Testis (tissue), 3 donors: ENCODE results near the gene FAM83B. TPM values are rescaled to one million over a fixed set of nuclear protein-coding genes. Genes with fewer than 3 reads are reported as not detected.
"Not testable (repeated sequence)": the region's sequence is repeated elsewhere in the genome, so short reads cannot be mapped to it uniquely, and the experiment has no call there.

ENCODE experiments used
- DNase-seq: peaks from one replicate; pipeline ENCODE4 v3.0.0-alpha.2; 2019
- H3K27ac ChIP-seq, 2 donors: fragments of 200-600 bp; sonication (generic); one replicate each; pipeline ENCODE4 v1.5.1; 2019
- H3K27me3 ChIP-seq: fragments of 200-600 bp; sonication (generic); one replicate; pipeline ENCODE4 v1.5.1; 2019
- H3K36me3 ChIP-seq: fragments of 200-600 bp; sonication (generic); one replicate; pipeline ENCODE4 v1.5.1; 2017; ENCODE audit warnings: low read depth; ENCODE audit errors: missing control alignments
- H3K4me1 ChIP-seq: fragments of 200-600 bp; sonication (generic); one replicate; pipeline ENCODE4 v1.5.1; 2019
- H3K4me3 ChIP-seq, 2 donors: fragments of 200-600 bp; sonication (generic); one replicate each; pipeline ENCODE4 v1.5.1; 2017 to 2019
- H3K9me3 ChIP-seq: fragments of 200-600 bp; sonication (generic); one replicate; pipeline ENCODE4 v1.5.1; 2017
- CTCF ChIP-seq, 3 experiments: fragments of 450-650 bp in 2 of 3; fragments of 200-600 bp in 1 of 3; sonication (generic) in 1 of 3; IDR thresholded peaks; one replicate each; pipeline ENCODE4 v1.5.1; 2016 to 2019; ENCODE audit warnings: antibody characterized with exemption in 3 of 3, mild to moderate bottlenecking in 2 of 3, moderate library complexity in 1 of 3
- POLR2A ChIP-seq: fragments of 450-650 bp; IDR thresholded peaks from one replicate; pipeline ENCODE4 v1.6.1; 2017; ENCODE audit warnings: antibody characterized with exemption, mild to moderate bottlenecking, moderate library complexity
- WGBS, 2 donors: methylation state at CpG; one replicate each; pipeline ENCODE4 v1.1.5; 2018; 5-methylcytosine and 5-hydroxymethylcytosine counted together
- intact Hi-C: fragments of 100-400 bp; cut with DNase I; formaldehyde crosslinking; loops from one replicate; pipeline ENCODE4 v1.15.1; 2023; ENCODE audit warnings: low total_unique reads
- polyA plus RNA-seq: library from polyadenylated mRNA; stranded (reverse); fragments of 350-450 nt; fragmentation: Illumina TruSeq; extraction: RNeasy Lipid Tissue Mini Kit (QIAGEN cat#74804); gene quantifications from one replicate; pipeline ENCODE4 v1.2.3, GENCODE V29; 2014; ENCODE audit warnings: low read depth, low replicate concordance; ENCODE audit not compliant: insufficient read depth
- total RNA-seq, 2 donors: library from RNA; depleted of rRNA; stranded (reverse); fragments of >200 nt; gene quantifications; one replicate each; pipeline ENCODE4 v1.2.3, GENCODE V29; 2016

FAM83B gene
- total and polyA plus RNA-seq, 3 donors from 2014 or later: 1.0 to 1.6 (median 1.3) TPM

GRCh38 chr6:54817834-54818233 lies 28.7 kb upstream of the FAM83B start:
- Histone ChIP-seq H3K9me3 (no peaks in the 10 kb centered on the region), H3K27me3 (no peaks in the 10 kb centered on the region), H3K4me3 (no peak overlapping the region), H3K4me1 (no peaks in the 10 kb centered on the region), H3K27ac (no peak overlapping the region), H3K36me3 (no peaks in the 10 kb centered on the region)
- no peak for DNase-seq
- 73 to 75% methylated on average over 2 of the region's 2 CpGs for WGBS, 2 donors
- intact Hi-C loops: no loop called here
- TF ChIP-seq POLR2A (no peak), CTCF (IDR thresholded peaks at IDR 0.05) (no peak)

- intact Hi-C loops, H3K4me1 ChIP-seq, H3K36me3 ChIP-seq, H3K4me3 ChIP-seq, H3K9me3 ChIP-seq, H3K27ac ChIP-seq, H3K27me3 ChIP-seq, DNase-seq: not testable (repeated sequence)
- 79 to 80% methylated on average over 1 to 6 of the region's 6 CpGs for WGBS, 2 donors
These were observed 22.3 kb upstream of the FAM83B start for GRCh38 chr6:54824225-54824624.

GRCh38 chr6:54827010-54827409 lies 19.6 kb upstream of the FAM83B start:
- WGBS, 2 donors: 52 to 63% methylated on average over 2 of the region's 2 CpGs
- Histone ChIP-seq H3K27me3 (no peaks in the 10 kb centered on the region), H3K9me3 (no peaks in the 10 kb centered on the region), H3K4me1 (no peaks in the 10 kb centered on the region), H3K27ac (no peak overlapping the region), H3K36me3 (no peaks in the 10 kb centered on the region), H3K4me3 (no peak overlapping the region)
- intact Hi-C loops: no loop called here
- no peak for TF ChIP-seq CTCF (IDR thresholded peaks at IDR 0.05)
- no peak for TF ChIP-seq POLR2A
- no peak for DNase-seq

- intact Hi-C loops: no loop called here
- Histone ChIP-seq H3K4me3 (no peak overlapping the region), H3K9me3 (no peaks in the 10 kb centered on the region), H3K36me3 (no peaks in the 10 kb centered on the region), H3K27me3 (no peaks in the 10 kb centered on the region), H3K4me1 (no peaks in the 10 kb centered on the region), H3K27ac (no peak overlapping the region)
- TF ChIP-seq POLR2A (no peak), CTCF (IDR thresholded peaks at IDR 0.05) (no peak)
- 83 to 85% methylated on average over 1 of the region's 1 CpG for WGBS, 2 donors
- DNase-seq: no peak
These were observed 16.4 kb upstream of the FAM83B start for GRCh38 chr6:54830216-54830615.

GRCh38 chr6:54835176-54835575 lies 11.4 kb upstream of the FAM83B start:
- no peaks in the 10 kb centered on the region for H3K36me3 ChIP-seq
- no peaks in the 10 kb centered on the region for H3K27me3 ChIP-seq
- H3K4me3 ChIP-seq: no peak overlapping the region
- intact Hi-C loops: no loop called here
- DNase-seq: no peak
- H3K4me1 ChIP-seq: no peaks in the 10 kb centered on the region
- H3K9me3 ChIP-seq: no peaks in the 10 kb centered on the region
- no peak for TF ChIP-seq POLR2A
- no peak for TF ChIP-seq CTCF (IDR thresholded peaks at IDR 0.05)
- 79 to 88% methylated on average over 1 of the region's 1 CpG for WGBS, 2 donors
- no peak overlapping the region for H3K27ac ChIP-seq
